NCI-H2227 treated with DMSO at 0.1 percent for 48 hours (cell line): Measurements from ENCODE around the gene ZNF324.
"Not testable (repeated sequence)": the region's sequence is repeated elsewhere in the genome, so short reads cannot be mapped to it uniquely, and the experiment has no call there.

Experiments used
- DNase-seq: peaks from one replicate; lab custom pipeline; 2025; lab: John Stamatoyannopoulos, UW

Gene ZNF324

GRCh38 chr19:58471736-58472135, 4.9 kb downstream of the ZNF324 start:
- DNase-seq, result no peak

- no peak for DNase-seq
These were observed 6.9 kb downstream of the ZNF324 start for GRCh38 chr19:58473775-58474174.

- no peak for DNase-seq
These were observed 7.6 kb downstream of the ZNF324 start for GRCh38 chr19:58474291-58474996.

GRCh38 chr19:58474997-58475713, 8.3 kb downstream of the ZNF324 start:
- DNase-seq, result no peak

- DNase-seq, result peak; percentile 100
These were observed 9.0 kb downstream of the ZNF324 start, which contains the start of gene ZNF446 for GRCh38 chr19:58475714-58476497. TSS of gene ZNF446 (plus strand) at chr19:58476352. CDS start at chr19:58477219, 867 bp downstream.

GRCh38 chr19:58476498-58477015, 9.7 kb downstream of the ZNF324 start:
- DNase-seq, result peak; percentile 65

GRCh38 chr19:58477130-58477529, 10.2 kb downstream of the ZNF324 start:
- DNase-seq, result no peak

- no peak for DNase-seq
These were observed 11.0 kb downstream of the ZNF324 start for GRCh38 chr19:58477871-58478270.

GRCh38 chr19:58479303-58479702, 12.4 kb downstream of the ZNF324 start:
- no peak for DNase-seq

GRCh38 chr19:58479736-58480480, 13.0 kb downstream of the ZNF324 start:
- DNase-seq, result no peak

GRCh38 chr19:58480481-58480830, 13.6 kb downstream of the ZNF324 start:
- DNase-seq, result no peak

- no peak for DNase-seq
These were observed 14.0 kb downstream of the ZNF324 start for GRCh38 chr19:58480831-58481230.

GRCh38 chr19:58482372-58482771, 15.5 kb downstream of the ZNF324 start:
- DNase-seq, result no peak

GRCh38 chr19:58483776-58484175, 16.9 kb downstream of the ZNF324 start:
- DNase-seq, result no peak

- DNase-seq, result not testable (repeated sequence)
These were observed 17.5 kb downstream of the ZNF324 start for GRCh38 chr19:58484349-58484748.

GRCh38 chr19:58491393-58491792, 24.5 kb downstream of the ZNF324 start:
- DNase-seq, result no peak

GRCh38 chr19:58492265-58492664, 25.4 kb downstream of the ZNF324 start:
- no peak for DNase-seq

- no peak for DNase-seq
These were observed 30.8 kb downstream of the ZNF324 start for GRCh38 chr19:58497634-58498170.

- no peak for DNase-seq
These were observed 31.6 kb downstream of the ZNF324 start for GRCh38 chr19:58498316-58499020.

GRCh38 chr19:58499021-58499927, 32.4 kb downstream of the ZNF324 start:
- peak; percentile 100 for DNase-seq
